Right lobe of liver (tissue), 4 donors: ENCODE measurements around the gene GON7.

Source experiments
- CTCF ChIP-seq, 4 donors: fragments of 200-600 bp in 3 of 4; fragments of 450-650 bp in 1 of 4; IDR thresholded peaks; one replicate each; pipeline versions ENCODE4 v1.5.1 to v1.8.0; 2016 to 2022; ENCODE audit warnings: antibody characterized with exemption in 4 of 4, mild to moderate bottlenecking in 2 of 4
- POLR2A ChIP-seq: fragments of 450-650 bp; IDR thresholded peaks from one replicate; pipeline ENCODE4 v1.6.1; 2017; ENCODE audit warnings: antibody characterized with exemption, mild to moderate bottlenecking
- donor health status: DM: no; HTN: no; CAD: no.
- donor health status: DM: no; HTN: no; CAD: no.
- donor health status: DM: no; HTN: yes; CAD: no.

GRCh38 chr14:93249128-93249831 is 42.4 kb upstream of the GON7 start:
- TF ChIP-seq POLR2A (no peak), CTCF (IDR thresholded peaks at IDR 0.05) (no peak)
